ENCODE results near the gene PIK3R4. TPM values are rescaled to one million over a fixed set of nuclear protein-coding genes. Genes with fewer than 3 reads are reported as not detected.

PIK3R4 gene
- total RNA-seq, 1 experiment from 2014 or later = 21.5 TPM

GRCh38 chr3:130711565-130712324, 34.9 kb downstream of the PIK3R4 start:
- no peak for ATAC-seq
- TF ChIP-seq EZH2 (IDR thresholded peaks at IDR 0.05; ENCODE audit: low read length, unreplicated experiment) (no peak), CTCF (conservative IDR thresholded peaks at IDR 0.05; ENCODE audit: low read depth, low read length) (no peak), EZH2phosphoT487 (IDR thresholded peaks at IDR 0.05; ENCODE audit: borderline replicate concordance, low read length) (no peak)
- Histone ChIP-seq H3F3A (ENCODE audit: low read length, unreplicated experiment) (no peaks in the 10 kb centered on the region), H3K36me3 (ENCODE audit: low read depth, low read length) (no peaks in the 10 kb centered on the region; the same call in 1 of the 2 replicates), H2AFZ (ENCODE audit: low read length) (no peak overlapping the region), H3K4me3 (ENCODE audit: low read length) (no peak overlapping the region), H3K9me2 (replicated peaks; ENCODE audit: low read length) (no peaks in the 10 kb centered on the region), H3K9ac (ENCODE audit: low read length) (no peak overlapping the region), H3K9me3 (ENCODE audit: low read length) (no peaks in the 10 kb centered on the region), H3K4me1 (ENCODE audit: insufficient read depth, low read length) (no peaks in the 10 kb centered on the region), H3K4me2 (ENCODE audit: low read length) (no peak overlapping the region), H3K27me3 (ENCODE audit: low read length) (no peaks in the 10 kb centered on the region), H4K20me1 (ENCODE audit: low read length) (no peaks in the 10 kb centered on the region), H3K27ac (ENCODE audit: low read length) (no peak overlapping the region), H3K79me2 (ENCODE audit: low read length) (no peaks in the 10 kb centered on the region)
- no peak for DNase-seq
- POLR2A ChIA-PET (ENCODE audit: unreplicated experiment) = no interaction called here
- intact Hi-C loops (cut with micrococcal nuclease) = no loop called here
- CTCF ChIA-PET = no interaction called here
- BruUV-seq (replicated peaks) = no TSS peak

DNA sequence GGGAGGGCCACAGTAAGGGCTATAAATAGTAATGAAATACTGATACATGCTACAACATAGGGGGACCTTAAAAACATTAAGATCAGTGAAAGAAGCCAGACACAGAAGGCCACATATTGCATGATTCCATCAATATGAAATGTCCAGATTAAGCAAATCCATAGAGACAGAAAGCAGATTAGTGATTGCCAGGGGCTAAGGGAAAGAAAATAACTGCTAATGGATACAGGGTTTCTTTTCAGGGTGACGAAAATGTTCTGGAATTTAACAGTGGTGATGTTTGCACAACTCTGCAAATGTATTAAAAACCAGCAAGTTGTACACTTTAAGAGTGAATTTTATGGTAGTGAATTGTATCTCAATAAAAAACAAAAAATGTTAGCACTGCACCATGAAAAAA, 37.0 kb downstream of the PIK3R4 start:
- DNase-seq (no peak), ATAC-seq (no peak)
- H3K4me3 ChIP-seq (ENCODE audit: low read length) = no peak overlapping the region
- no peak overlapping the region for H3K27ac ChIP-seq (ENCODE audit: low read length)
- CTCF ChIA-PET = no interaction called here
- intact Hi-C loops (cut with micrococcal nuclease) = no loop called here
- H3K27me3 ChIP-seq (ENCODE audit: low read length) = no peaks in the 10 kb centered on the region
- no peaks in the 10 kb centered on the region for H3K79me2 ChIP-seq (ENCODE audit: low read length)
- no peak for TF ChIP-seq CTCF (conservative IDR thresholded peaks at IDR 0.05; ENCODE audit: low read depth, low read length)
- TF ChIP-seq EZH2 (IDR thresholded peaks at IDR 0.05; ENCODE audit: low read length, unreplicated experiment) = no peak
- no peak for TF ChIP-seq EZH2phosphoT487 (IDR thresholded peaks at IDR 0.05; ENCODE audit: borderline replicate concordance, low read length)
- H2AFZ ChIP-seq (ENCODE audit: low read length) = no peak overlapping the region
- no peak overlapping the region for H3K9ac ChIP-seq (ENCODE audit: low read length)
- H3K9me3 ChIP-seq (ENCODE audit: low read length) = no peaks in the 10 kb centered on the region
- no peaks in the 10 kb centered on the region for H3F3A ChIP-seq (ENCODE audit: low read length, unreplicated experiment)
- H4K20me1 ChIP-seq (ENCODE audit: low read length) = no peaks in the 10 kb centered on the region
- H3K4me2 ChIP-seq (ENCODE audit: low read length) = no peak overlapping the region
- no peaks in the 10 kb centered on the region for H3K9me2 ChIP-seq (replicated peaks; ENCODE audit: low read length)
- peaks cover 13% of the 10 kb centered on the region for H3K4me1 ChIP-seq (ENCODE audit: insufficient read depth, low read length)
- BruUV-seq (replicated peaks) = no TSS peak
- no peaks in the 10 kb centered on the region for H3K36me3 ChIP-seq (ENCODE audit: low read depth, low read length)
- POLR2A ChIA-PET (ENCODE audit: unreplicated experiment) = no interaction called here

- H3K27ac ChIP-seq (ENCODE audit: low read length) = no peak overlapping the region
- no peak overlapping the region for H3K4me3 ChIP-seq (ENCODE audit: low read length)
- no peaks in the 10 kb centered on the region for H3K79me2 ChIP-seq (ENCODE audit: low read length)
- DNase-seq (no peak), ATAC-seq (no peak)
- no peaks in the 10 kb centered on the region for H3F3A ChIP-seq (ENCODE audit: low read length, unreplicated experiment)
- TF ChIP-seq EZH2phosphoT487 (IDR thresholded peaks at IDR 0.05; ENCODE audit: borderline replicate concordance, low read length) (no peak), EZH2 (IDR thresholded peaks at IDR 0.05; ENCODE audit: low read length, unreplicated experiment) (no peak), CTCF (conservative IDR thresholded peaks at IDR 0.05; ENCODE audit: low read depth, low read length) (no peak)
- no peaks in the 10 kb centered on the region for H3K9me3 ChIP-seq (ENCODE audit: low read length)
- H2AFZ ChIP-seq (ENCODE audit: low read length) = no peak overlapping the region
- no peaks in the 10 kb centered on the region for H4K20me1 ChIP-seq (ENCODE audit: low read length)
- H3K9ac ChIP-seq (ENCODE audit: low read length) = no peak overlapping the region
- H3K9me2 ChIP-seq (replicated peaks; ENCODE audit: low read length) = no peaks in the 10 kb centered on the region
- H3K27me3 ChIP-seq (ENCODE audit: low read length) = no peaks in the 10 kb centered on the region
- CTCF ChIA-PET = no interaction called here
- POLR2A ChIA-PET (ENCODE audit: unreplicated experiment) = no interaction called here
- H3K36me3 ChIP-seq (ENCODE audit: low read depth, low read length) = peaks cover 4% of the 10 kb centered on the region; the same call in 1 of the 2 replicates
- peaks cover 13% of the 10 kb centered on the region for H3K4me1 ChIP-seq (ENCODE audit: insufficient read depth, low read length)
- intact Hi-C loops (cut with micrococcal nuclease) = no loop called here
- H3K4me2 ChIP-seq (ENCODE audit: low read length) = no peak overlapping the region
- BruUV-seq (replicated peaks) = no TSS peak
Observed at GRCh38 chr3:130707902-130708601, 38.6 kb downstream of the PIK3R4 start.
